ENCODE data around the gene ADAMTSL3.

GRCh38 chr15:84016371-84016770 lies 362.4 kb downstream of the ADAMTSL3 start:
- no peak for TF ChIP-seq ZNF384 (IDR thresholded peaks at IDR 0.05)
- no peak for TF ChIP-seq FOXM1 (IDR thresholded peaks at IDR 0.05; ENCODE audit: borderline replicate concordance)
- no peak for TF ChIP-seq SP1 (IDR thresholded peaks at IDR 0.05)

Data from HEK293T (cell line).